ENCODE measurements around the gene VRTN. TPM values are rescaled to one million over a fixed set of nuclear protein-coding genes. Genes with fewer than 3 reads are reported as not detected.

The VRTN gene
- total RNA-seq, 1 experiment from 2014 or later: 104 TPM

DNA sequence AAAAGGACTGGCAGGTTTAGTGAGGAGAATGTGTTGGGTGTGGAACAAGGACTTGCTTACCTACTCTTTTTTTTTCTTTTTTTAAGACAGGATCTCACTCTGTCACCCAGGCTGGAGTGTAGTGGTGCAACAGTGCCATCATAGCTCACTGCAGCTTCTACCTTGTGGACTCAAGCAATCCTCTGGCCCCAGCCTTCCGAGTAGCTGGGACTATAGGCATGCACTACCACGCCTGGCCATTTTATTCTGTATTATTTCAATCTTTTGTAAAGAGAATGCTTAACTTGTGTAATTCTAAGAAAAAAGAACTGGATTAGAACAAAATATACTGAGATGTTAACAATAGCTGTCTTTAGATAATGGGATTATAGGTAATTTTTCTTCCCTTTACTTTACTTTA lies 1.9 kb upstream of the VRTN start:
- no peak overlapping the region for H2AFZ ChIP-seq (ENCODE audit: low read length)
- no peak overlapping the region for H4K91ac ChIP-seq (ENCODE audit: insufficient read length, low read depth, low read length)
- no peak overlapping the region for H3K9ac ChIP-seq (ENCODE audit: extremely low read depth, insufficient read length, low read length)
- H2BK120ac ChIP-seq (ENCODE audit: low read depth, low read length, poor library complexity, severe bottlenecking): no peak overlapping the region
- no peak overlapping the region for H3K23ac ChIP-seq (ENCODE audit: insufficient read length, low read depth, low read length)
- peaks cover 29% of the 10 kb centered on the region for H3K23me2 ChIP-seq (ENCODE audit: insufficient read length, low read depth, low read length, poor library complexity, severe bottlenecking)
- no peak overlapping the region for H2BK15ac ChIP-seq (ENCODE audit: low read depth, low read length)
- peaks cover 6 to 11% (median 10%) of the 10 kb centered on the region in 3 experiments; a peak in 4 of 7 replicates for H3K36me3 Mint-ChIP-seq (ENCODE audit: insufficient read depth in 1 of 3, low read depth in 3 of 3)
- no peaks in the 10 kb centered on the region; a peak in 1 of 5 replicates for H3K9me3 Mint-ChIP-seq
- H4K20me1 ChIP-seq (ENCODE audit: control insufficient read depth, insufficient read depth, insufficient read length): no peaks in the 10 kb centered on the region
- H3K4me3 Mint-ChIP-seq: peak overlapping the region in 1 of 2 experiments; percentile 35; a peak in 1 of 5 replicates
- no peak overlapping the region for H2BK20ac ChIP-seq (ENCODE audit: low read depth, low read length, poor library complexity, severe bottlenecking)
- no peaks in the 10 kb centered on the region for H3K27me3 ChIP-seq (ENCODE audit: insufficient read depth, low read length)
- TF ChIP-seq CTCF (conservative IDR thresholded peaks at IDR 0.05): no peak
- H4K8ac ChIP-seq (replicated peaks; ENCODE audit: insufficient read length, low read depth, low read length): no peak overlapping the region
- no peaks in the 10 kb centered on the region for H3K27me3 Mint-ChIP-seq (ENCODE audit: low read depth)
- H3T11ph ChIP-seq (ENCODE audit: low read length): no peak overlapping the region
- peaks cover 3% of the 10 kb centered on the region; the same call in 1 of the 2 replicates for H3K4me1 ChIP-seq (ENCODE audit: insufficient read depth, low read length)
- H3K56ac ChIP-seq (ENCODE audit: insufficient read length, low read depth, low read length): no peak overlapping the region
- no peak overlapping the region for H4K5ac ChIP-seq (ENCODE audit: insufficient read length, low read depth, low read length)
- no peak overlapping the region for H2BK5ac ChIP-seq (ENCODE audit: insufficient read length, low read length)
- H3K79me1 ChIP-seq (ENCODE audit: insufficient read depth, low read depth, low read length, poor library complexity, severe bottlenecking): no peaks in the 10 kb centered on the region
- no peak overlapping the region for H3K4me2 ChIP-seq (ENCODE audit: insufficient read depth, insufficient read length, low read length)
- no peak overlapping the region for H3K14ac ChIP-seq (ENCODE audit: insufficient read depth, low read length)
- H2BK12ac ChIP-seq (ENCODE audit: insufficient read length, low read depth, low read length): no peak overlapping the region
- no peak overlapping the region for H3K4ac ChIP-seq (ENCODE audit: low read depth, low read length)
- peak overlapping the region; percentile 56 to 96 (median 93) for H3K27ac Mint-ChIP-seq
- no CpG with 5 or more reads among the region's 2 CpGs for WGBS (ENCODE audit: extremely low coverage, insufficient read length, low lambda C conversion rate)
- H3K79me2 ChIP-seq (ENCODE audit: insufficient read depth, low read length): peaks cover 29% of the 10 kb centered on the region
- no peak for DNase-seq
- H3K9me3 ChIP-seq (ENCODE audit: control insufficient read depth, low read depth, low read length): no peaks in the 10 kb centered on the region
- H2AK5ac ChIP-seq (ENCODE audit: insufficient read length, low read length): no peak overlapping the region
- no peak overlapping the region for H3K18ac ChIP-seq (ENCODE audit: insufficient read length, low read depth, low read length)
- peaks cover 36 to 41% of the 10 kb centered on the region in 2 experiments for H3K4me1 Mint-ChIP-seq
- no peak overlapping the region for H3K27ac ChIP-seq (ENCODE audit: insufficient read length, low read depth, low read length)
